Pulmonary artery endothelial cell (primary cell): Measurements from ENCODE around the gene IKZF3. TPM values are rescaled to one million over a fixed set of nuclear protein-coding genes. Genes with fewer than 3 reads are reported as not detected.
"Not testable (repeated sequence)": the region's sequence is repeated elsewhere in the genome, so short reads cannot be mapped to it uniquely, and the experiment has no call there.

ENCODE experiments used
- DNase-seq: peaks from one replicate; pipeline ENCODE4 v3.0.0-alpha.2; 2011; ENCODE audit warnings: low read depth, low spot score
- total RNA-seq: library from RNA; depleted of rRNA; stranded (reverse); fragments of >200 nt; gene quantifications from 2 replicates; pipeline ENCODE4 v1.2.3, GENCODE V29; 2014

IKZF3 gene
- total RNA-seq, 1 donor from 2014 or later: not detected

DNA sequence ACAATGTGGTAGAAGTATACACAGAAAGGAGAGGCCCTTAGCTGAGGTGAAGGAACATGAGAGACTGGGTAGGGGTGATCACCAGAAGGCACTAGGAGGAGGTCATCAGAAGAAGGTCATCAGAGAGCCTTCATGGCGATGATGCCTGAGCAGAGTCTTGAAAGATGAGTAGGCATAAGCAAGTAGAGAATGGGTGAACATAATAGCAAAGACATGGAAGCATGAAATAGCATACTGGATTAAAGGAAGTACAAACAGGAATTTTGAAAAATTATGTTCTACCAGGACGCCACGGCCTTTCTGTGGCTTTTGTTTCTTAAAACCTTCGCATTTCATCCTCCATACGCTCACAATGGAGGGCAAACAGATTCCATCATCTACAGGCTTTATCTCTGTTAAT is 2.9 kb downstream of the IKZF3 start:
- no peak for DNase-seq

- DNase-seq: not testable (repeated sequence)
Observed at GRCh38 chr17:39855911-39856649, 8.0 kb downstream of the IKZF3 start.

DNA sequence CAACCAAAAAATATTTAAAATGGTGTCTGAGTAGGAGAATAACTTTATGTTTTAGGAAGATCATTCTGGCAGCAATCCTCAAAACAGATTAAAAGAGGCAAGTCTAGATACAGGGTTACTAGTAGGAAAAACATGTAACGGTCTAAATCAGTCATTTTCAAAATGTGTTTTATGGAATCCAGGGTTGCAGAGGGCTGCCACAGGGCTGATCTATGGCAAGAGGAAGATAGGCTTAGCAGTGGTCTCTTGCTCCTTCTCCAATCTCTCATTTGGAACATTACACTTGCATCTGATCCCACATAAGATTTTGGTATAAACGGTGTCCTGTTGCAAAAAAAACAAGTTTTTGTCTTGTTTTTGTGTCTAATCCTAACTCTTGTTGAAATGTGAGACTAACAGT is 9.2 kb downstream of the IKZF3 start:
- DNase-seq: no peak

GRCh38 chr17:39852239-39852638 is 11.9 kb downstream of the IKZF3 start:
- DNase-seq: no peak

DNA sequence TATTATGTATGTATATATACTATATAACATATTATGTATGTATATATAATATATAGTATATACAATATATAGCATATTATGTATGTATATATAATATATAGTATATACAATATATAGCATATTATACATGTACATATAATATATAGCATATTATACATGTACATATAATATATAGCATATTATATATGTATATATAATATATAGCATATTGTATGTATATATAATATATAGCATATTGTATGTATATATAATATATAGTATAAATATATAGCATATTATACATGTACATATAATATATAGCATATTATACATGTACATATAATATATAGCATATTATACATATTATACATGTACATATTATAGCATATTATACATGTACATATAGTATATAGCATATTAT is 13.9 kb downstream of the IKZF3 start:
- not testable (repeated sequence) for DNase-seq

DNA sequence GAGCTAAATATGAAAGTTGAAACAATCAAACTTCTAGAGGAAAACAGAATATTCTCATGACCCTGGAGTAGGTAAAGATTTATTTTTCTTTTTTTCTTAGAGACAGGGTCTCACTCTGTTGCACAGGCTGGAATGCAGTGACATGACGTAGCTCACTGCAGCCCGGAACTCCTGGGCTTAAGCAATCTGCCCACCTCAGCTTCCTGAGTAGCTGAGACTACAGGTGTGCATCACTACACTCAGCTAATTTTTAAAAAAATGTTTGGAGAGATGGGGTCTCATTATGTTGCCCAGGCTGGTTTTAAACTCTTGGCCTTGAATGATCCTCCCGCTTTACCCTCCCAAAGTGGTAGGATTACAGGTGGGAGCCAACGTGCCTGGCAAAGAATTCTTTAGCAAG is 15.5 kb downstream of the IKZF3 start:
- no peak for DNase-seq

- no peak for DNase-seq
Observed at GRCh38 chr17:39846205-39846604, 17.9 kb downstream of the IKZF3 start.

DNA sequence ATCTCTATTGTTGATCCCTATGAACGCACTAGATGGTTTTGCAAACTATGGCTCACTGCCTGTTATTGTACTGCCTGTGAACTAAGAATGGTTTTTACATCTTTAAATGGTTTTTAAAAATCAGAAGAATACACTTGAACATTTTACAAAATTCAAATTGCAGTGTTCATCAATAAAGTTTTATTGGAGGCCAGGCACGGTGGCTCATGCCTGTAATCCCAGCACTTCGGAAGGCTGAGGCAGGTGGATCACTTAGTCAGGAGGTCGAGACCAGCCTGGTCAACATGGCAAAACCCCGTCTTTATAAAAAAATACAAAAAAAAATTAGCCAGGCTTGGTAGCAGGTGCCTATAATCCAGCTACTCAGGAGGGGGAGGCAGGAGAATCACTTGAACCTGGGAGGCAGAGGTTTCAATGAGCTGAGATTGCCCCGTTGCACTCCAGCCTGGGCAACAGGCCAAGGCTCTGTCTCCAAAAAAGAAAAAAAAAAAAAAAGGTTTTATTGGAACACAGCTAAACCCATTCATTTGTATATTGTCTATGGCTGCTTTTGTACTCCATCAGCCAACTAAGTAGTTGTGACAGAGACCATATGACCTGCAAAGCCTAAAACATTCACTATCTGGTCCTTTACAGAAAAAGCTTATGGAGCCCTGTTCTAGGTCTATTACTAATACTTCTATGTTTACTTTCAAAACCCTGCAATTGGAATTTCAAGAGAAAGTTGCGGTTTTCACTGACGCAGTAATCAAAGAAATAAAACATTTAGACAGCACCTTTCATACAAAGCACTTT is 18.9 kb downstream of the IKZF3 start:
- no peak for DNase-seq

DNA sequence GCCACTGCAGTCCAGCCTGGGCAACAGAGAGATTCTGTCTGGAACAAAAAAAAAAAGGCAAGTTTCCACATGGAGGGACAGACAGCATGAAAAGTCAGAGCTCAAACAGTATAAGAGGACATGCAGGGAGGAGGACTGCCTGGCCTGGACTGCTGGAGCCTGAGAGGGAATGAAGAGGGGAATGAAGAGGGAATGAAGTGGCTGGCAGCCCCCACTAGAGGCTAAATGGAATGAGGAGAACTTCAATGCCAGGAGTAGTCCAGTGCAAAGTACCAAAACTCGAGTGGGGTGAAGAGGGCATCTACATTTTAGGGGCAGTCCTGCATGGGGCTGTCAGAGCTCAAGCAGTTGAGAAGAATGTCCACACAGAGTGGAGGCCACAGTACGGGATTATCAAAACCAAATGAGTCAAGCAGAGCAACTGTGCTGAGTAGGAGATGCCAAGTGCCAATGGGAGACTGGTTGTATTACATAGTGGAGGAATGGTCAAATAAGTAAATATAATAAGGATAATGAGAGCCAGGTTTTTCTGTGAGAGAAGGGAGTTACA is 22.9 kb downstream of the IKZF3 start:
- no peak for DNase-seq

- no peak for DNase-seq
Observed at GRCh38 chr17:39838784-39839183, 25.3 kb downstream of the IKZF3 start.

GRCh38 chr17:39838057-39838456 is 26.1 kb downstream of the IKZF3 start:
- DNase-seq: no peak

DNA sequence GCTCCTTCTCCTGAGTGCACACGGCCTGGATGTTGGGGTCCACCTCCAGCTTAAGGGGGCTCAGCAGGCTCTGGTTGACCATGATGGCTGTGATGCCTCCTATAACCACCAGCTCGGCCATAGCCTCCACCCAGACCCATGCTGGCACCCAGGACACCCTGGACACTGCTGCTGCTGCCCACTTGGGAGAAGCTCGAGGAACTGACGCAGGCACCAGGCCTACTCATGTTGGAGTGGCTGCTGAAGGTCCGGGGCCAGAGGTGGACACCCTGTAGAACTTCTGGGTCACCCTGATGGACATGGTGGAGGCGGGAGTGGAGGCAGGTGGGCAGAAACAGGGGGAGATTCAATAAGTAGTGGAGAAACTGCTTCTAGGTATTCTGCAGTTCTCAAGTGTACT is 28.0 kb downstream of the IKZF3 start:
- DNase-seq: no peak

GRCh38 chr17:39835038-39835786 is 28.9 kb downstream of the IKZF3 start:
- no peak for DNase-seq

GRCh38 chr17:39834017-39834416 is 30.1 kb downstream of the IKZF3 start:
- no peak for DNase-seq

DNA sequence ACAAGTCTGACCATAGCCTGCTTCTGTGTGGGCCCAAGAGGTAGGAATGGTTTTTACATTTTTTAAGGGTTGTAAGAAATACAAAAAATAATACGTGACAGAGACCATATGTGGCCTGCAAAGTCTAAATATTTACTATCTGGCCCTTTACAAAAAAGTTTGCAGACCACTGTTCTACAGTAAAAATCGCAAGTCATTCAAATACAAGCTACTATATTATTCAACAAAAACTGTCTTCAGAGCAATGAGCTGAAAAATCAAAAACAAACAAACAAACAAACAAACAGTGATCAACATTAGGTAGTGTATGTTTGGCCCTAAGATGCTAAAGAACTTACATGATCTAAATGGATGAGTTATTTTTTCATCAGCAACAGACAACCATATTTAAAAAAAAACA is 32.5 kb downstream of the IKZF3 start:
- no peak for DNase-seq

DNA sequence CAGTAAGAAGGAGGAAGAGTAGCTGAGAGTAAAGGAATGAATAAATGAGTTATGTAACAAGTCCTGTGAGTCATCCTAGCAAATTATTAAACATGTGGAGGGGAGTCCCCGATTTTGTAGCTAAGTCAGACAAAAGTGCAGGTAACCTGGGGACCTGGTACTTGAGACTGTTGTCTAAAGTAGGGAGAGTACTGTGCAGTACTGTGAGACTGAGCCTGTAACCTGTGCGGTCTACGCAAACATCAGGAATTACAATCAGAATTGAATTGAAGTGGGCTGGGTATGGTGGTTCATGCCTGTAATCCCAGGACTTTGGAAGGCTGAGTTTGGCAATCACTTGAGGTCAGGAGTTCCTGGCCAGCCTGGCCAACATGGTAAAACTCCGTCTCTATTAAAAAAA is 35.7 kb downstream of the IKZF3 start:
- DNase-seq: no peak

GRCh38 chr17:39826334-39826733 is 37.8 kb downstream of the IKZF3 start:
- DNase-seq: no peak

GRCh38 chr17:39823407-39824054 is 40.6 kb downstream of the IKZF3 start:
- no peak for DNase-seq

DNA sequence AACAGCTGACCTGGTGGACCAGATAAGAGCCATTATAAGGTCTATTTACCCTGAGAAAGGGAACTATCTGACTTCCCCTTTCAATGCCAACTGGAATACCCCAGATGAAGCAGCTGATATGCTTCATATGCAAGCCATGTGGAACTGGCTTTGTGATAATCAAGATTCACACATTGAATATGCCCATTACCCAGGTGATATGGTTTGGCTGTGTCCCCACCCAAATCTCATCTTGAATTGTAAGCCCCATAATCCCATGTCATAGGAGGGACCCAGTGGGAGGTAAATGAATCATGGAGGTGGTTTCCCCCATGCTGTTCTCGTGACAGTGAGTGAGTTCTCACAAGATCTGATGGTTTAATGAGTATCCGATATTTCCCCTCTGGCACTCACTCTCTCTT is 42.1 kb downstream of the IKZF3 start:
- DNase-seq: no peak

- DNase-seq: no peak
Observed at GRCh38 chr17:39820987-39821386, 43.1 kb downstream of the IKZF3 start.

DNA sequence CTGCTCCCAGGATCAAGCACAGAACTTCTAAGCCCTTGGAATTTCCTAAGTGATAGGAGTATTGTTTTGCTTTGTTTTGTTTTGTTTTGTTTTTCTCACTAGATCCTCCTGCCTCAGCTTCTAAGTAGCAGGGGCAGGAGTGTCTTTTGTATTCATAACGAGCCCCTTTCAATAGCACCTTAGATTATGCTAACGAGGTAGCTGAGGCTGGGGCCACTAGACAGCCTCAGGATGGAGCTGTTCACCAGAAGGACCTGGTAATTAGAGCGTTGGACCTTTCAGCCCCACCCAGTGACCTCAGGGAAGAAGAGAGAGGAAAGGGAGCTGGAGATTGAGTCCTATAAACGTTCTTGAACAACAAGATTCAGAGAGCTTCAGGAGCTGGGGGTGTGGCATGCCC is 43.6 kb downstream of the IKZF3 start:
- no peak for DNase-seq
